Measurements from ENCODE around the gene PVR.
A peak's percentile ranks its signal among the peaks of the same experiment; 100 is the strongest.

The PVR gene

DNA sequence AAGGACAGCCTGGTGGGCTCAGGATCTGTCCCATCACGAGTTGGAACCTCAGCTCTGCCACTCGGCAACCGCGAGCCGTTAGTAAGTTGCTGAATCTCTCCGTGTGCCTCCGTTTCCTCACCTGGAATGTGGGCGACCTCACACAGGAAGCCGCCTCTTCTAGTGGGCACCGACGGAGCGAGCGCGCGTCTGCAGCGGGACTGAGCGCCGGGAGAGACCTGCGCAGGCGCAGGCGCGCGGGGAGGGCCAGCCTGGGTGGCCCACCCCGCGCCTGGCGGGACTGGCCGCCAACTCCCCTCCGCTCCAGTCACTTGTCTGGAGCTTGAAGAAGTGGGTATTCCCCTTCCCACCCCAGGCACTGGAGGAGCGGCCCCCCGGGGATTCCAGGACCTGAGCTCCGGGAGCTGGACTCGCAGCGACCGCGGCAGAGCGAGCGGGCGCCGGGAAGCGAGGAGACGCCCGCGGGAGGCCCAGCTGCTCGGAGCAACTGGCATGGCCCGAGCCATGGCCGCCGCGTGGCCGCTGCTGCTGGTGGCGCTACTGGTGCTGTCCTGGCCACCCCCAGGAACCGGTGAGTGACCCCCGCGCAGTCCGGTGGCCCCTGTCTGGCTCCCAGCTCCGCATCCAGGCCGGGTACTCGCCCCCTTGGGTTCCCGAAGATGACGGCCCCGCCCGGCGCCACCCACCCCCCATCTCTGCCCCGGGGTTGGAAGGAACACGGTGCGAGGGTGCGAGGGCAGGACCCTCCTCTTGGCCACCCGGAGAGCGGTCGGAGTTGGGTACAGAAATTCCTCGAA lies at the start of gene PVR:
Gene PVR, plus strand, starts transcription at position 306 of the 797 bp plus-strand sequence. Its CDS starts 187 bp downstream, at position 493.
- DNase-seq (ENCODE audit: low read depth): peak; percentile 68
- TF ChIP-seq, protein P1, sequence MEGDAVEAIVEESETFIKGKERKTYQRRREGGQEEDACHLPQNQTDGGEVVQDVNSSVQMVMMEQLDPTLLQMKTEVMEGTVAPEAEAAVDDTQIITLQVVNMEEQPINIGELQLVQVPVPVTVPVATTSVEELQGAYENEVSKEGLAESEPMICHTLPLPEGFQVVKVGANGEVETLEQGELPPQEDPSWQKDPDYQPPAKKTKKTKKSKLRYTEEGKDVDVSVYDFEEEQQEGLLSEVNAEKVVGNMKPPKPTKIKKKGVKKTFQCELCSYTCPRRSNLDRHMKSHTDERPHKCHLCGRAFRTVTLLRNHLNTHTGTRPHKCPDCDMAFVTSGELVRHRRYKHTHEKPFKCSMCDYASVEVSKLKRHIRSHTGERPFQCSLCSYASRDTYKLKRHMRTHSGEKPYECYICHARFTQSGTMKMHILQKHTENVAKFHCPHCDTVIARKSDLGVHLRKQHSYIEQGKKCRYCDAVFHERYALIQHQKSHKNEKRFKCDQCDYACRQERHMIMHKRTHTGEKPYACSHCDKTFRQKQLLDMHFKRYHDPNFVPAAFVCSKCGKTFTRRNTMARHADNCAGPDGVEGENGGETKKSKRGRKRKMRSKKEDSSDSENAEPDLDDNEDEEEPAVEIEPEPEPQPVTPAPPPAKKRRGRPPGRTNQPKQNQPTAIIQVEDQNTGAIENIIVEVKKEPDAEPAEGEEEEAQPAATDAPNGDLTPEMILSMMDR (conservative IDR thresholded peaks at IDR 0.05; ENCODE audit: low read length): no peak
- peak within 1 kb of the TSS; percentile 92 for H3K4me3 ChIP-seq (ENCODE audit: low read length)

DNA sequence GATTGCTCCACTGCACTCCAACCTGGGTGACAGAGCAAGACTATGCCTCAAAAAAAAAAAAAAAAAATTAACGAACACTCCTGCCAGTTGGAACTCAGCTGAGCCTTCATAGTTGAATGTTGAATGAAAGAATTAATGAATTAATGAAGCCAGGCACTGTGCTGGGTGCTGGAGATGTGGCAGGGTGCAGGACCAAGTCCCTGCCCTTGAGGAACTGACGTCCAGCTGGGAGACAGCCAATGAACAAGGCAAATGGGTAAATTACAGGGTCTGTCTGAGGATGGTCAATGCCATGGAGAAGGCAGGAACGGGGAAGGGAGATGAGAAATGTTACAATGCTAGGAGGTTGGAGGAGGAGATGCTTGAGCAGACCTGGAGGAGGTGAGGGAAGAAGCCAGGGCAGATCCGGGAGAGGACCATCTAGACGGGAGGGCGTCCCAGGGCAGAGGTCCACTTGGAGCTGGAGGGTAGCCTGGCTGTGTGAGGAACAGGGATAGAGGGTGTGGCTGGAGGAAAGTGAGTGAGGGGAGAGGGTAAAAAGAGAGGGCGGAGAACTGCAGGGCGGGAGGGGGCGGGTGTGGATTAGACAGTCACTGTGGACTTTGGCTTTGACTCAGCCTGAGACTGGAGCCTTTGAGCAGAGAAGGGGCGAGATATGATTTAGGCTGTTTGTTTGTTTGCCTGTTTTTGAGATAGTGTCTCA lies 47.1 kb upstream of the PVR start:
- no peak overlapping the region for H3K4me3 ChIP-seq (ENCODE audit: low read length)
- TF ChIP-seq, protein P1 (conservative IDR thresholded peaks at IDR 0.05; ENCODE audit: low read length): no peak
- no peak for DNase-seq (ENCODE audit: low read depth)

DNA sequence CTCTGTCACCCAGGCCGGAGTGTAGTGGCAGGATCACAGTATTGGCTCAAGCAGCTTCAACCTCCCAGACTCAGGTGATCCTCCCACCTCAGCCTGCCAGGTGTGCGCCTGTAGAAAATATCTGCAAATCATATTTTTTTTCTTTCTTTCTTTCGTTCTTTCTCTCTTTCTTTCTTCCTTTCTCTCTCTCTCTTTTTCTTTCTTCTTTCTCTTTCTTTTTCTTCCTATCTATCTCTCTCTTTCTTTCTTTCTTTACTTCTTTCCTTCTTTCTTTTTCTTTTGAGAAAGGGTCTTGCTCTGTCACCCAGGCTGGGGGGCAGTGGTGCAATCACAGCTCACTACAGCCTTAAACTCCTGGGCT lies 46.6 kb upstream of the PVR start:
- no peak overlapping the region for H3K4me3 ChIP-seq (ENCODE audit: low read length)
- DNase-seq (ENCODE audit: low read depth): no peak
- TF ChIP-seq, protein P1 (conservative IDR thresholded peaks at IDR 0.05; ENCODE audit: low read length): no peak

- DNase-seq (ENCODE audit: low read depth): no peak
- no peak overlapping the region for H3K4me3 ChIP-seq (ENCODE audit: low read length)
- TF ChIP-seq, protein P1 (conservative IDR thresholded peaks at IDR 0.05; ENCODE audit: low read length): no peak
Measured at GRCh38 chr19:44598355-44598754, 45.4 kb upstream of the PVR start.

- TF ChIP-seq, protein P1 (conservative IDR thresholded peaks at IDR 0.05; ENCODE audit: low read length): no peak
- no peak for DNase-seq (ENCODE audit: low read depth)
- H3K4me3 ChIP-seq (ENCODE audit: low read length): no peak overlapping the region
Measured at GRCh38 chr19:44598880-44599279, 44.8 kb upstream of the PVR start.

DNA sequence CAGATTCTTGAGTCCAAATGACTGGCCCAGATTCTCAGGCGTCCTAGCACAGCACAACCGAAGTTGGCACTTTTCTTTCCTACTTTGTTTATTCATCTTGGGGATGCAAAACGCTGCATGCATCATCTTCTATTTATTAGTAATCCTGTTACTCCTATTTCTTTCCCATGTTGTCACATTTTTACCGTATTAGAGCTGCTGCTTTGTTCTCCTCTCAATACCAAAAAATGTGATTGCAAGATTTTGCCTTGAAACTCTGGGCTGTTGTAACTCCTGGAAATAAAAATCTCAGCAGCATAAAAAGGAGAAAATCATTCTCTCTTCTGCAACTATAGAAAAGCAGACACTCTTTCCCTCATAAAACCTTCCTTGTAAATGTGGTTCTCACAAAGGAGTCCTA lies 43.2 kb upstream of the PVR start:
- TF ChIP-seq, protein P1 (conservative IDR thresholded peaks at IDR 0.05; ENCODE audit: low read length): no peak
- H3K4me3 ChIP-seq (ENCODE audit: low read length): no peak overlapping the region
- DNase-seq (ENCODE audit: low read depth): peak; percentile 24

- DNase-seq (ENCODE audit: low read depth): no peak
- no peak overlapping the region for H3K4me3 ChIP-seq (ENCODE audit: low read length)
- TF ChIP-seq, protein P1 (conservative IDR thresholded peaks at IDR 0.05; ENCODE audit: low read length): no peak
Measured at GRCh38 chr19:44602081-44602480, 41.6 kb upstream of the PVR start.

All from AG10803 (cell line).